ENCODE results near the gene LKAAEAR1.

DNA sequence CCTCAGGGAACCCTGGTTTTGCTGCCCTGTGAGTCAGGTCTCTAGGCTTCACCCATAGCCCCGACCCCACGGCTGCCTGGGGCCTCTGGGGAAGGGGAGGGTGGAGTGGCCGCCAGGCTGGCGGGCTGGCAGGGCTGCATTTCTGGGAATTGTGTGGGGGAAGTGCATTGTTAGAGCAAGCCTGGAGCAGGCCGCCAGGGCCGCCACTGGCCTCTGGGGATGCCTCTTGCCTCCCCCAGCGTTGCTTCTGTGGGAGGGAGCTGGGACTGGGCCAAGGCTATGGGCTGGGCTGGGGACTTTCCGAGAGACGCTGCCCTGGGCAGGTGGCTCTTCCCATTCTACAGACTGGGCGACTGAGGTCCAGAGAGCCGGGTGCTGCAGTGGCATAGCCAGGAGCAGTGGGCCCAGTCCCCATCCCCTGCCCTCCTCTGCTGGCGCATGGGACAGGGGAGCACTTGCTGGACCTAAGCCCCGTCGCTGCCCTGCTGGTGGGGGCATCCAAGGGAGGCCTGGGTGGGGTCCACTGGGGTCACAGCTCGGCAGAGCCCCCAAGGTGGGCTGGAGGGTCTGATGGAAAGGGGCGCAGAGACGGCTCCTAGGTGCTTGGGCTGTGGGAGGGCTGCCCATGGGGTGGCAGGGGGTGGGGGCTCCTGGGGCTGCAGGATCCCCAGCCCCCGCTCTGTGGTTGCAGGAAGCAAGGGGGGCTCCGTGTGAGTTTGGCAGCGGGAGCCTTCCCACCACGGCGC lies 28.1 kb downstream of the LKAAEAR1 start:
- TF ChIP-seq, protein P1, sequence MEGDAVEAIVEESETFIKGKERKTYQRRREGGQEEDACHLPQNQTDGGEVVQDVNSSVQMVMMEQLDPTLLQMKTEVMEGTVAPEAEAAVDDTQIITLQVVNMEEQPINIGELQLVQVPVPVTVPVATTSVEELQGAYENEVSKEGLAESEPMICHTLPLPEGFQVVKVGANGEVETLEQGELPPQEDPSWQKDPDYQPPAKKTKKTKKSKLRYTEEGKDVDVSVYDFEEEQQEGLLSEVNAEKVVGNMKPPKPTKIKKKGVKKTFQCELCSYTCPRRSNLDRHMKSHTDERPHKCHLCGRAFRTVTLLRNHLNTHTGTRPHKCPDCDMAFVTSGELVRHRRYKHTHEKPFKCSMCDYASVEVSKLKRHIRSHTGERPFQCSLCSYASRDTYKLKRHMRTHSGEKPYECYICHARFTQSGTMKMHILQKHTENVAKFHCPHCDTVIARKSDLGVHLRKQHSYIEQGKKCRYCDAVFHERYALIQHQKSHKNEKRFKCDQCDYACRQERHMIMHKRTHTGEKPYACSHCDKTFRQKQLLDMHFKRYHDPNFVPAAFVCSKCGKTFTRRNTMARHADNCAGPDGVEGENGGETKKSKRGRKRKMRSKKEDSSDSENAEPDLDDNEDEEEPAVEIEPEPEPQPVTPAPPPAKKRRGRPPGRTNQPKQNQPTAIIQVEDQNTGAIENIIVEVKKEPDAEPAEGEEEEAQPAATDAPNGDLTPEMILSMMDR (IDR thresholded peaks at IDR 0.05) = no peak
- TF ChIP-seq FOXK1 (CRISPR knock-in tag; IDR thresholded peaks at IDR 0.05) (no peak), KAT7 (CRISPR knock-in tag; IDR thresholded peaks at IDR 0.05; ENCODE audit: borderline replicate concordance) (no peak), TP53 (CRISPR knock-in tag; IDR thresholded peaks at IDR 0.05) (no peak)

All from WTC11 (cell line).